Neural cell (in vitro differentiated cells): ENCODE measurements around the gene APOBR. TPM values are rescaled to one million over a fixed set of nuclear protein-coding genes. Genes with fewer than 3 reads are reported as not detected.

ENCODE experiments used
- H2AFZ ChIP-seq: fragments of 200-600, 300-800 bp; sonication (generic), shearing (Covaris generic); 2 replicates; pipeline ENCODE4 v1.6.0; 2014; ENCODE audit warnings: low read depth, mild to moderate bottlenecking, antibody characterized with exemption, low read length, moderate library complexity
- H3F3A ChIP-seq: fragments of 200-600 bp; shearing (Covaris generic); 2 replicates; pipeline ENCODE4 v1.6.1; 2016; ENCODE audit warnings: mild to moderate bottlenecking, moderate library complexity, mixed read lengths, antibody characterized with exemption, low read length; ENCODE audit not compliant: insufficient read depth, poor library complexity, severe bottlenecking
- H3K27ac ChIP-seq: fragments of 200-600, 300-800 bp; sonication (generic), shearing (Covaris generic); 2 replicates; pipeline ENCODE4 v1.5.1; 2014; ENCODE audit warnings: mild to moderate bottlenecking, low read length, moderate library complexity
- H3K27me3 ChIP-seq: fragments of 300-800, 200-600 bp; sonication (generic), shearing (Covaris generic); 2 replicates; pipeline ENCODE4 v1.6.0; 2014; ENCODE audit warnings: mild to moderate bottlenecking, low read depth, low read length, moderate library complexity; ENCODE audit not compliant: insufficient read depth
- H3K36me3 ChIP-seq: fragments of 300-800, 200-600 bp; sonication (generic), shearing (Covaris generic); 2 replicates; pipeline ENCODE4 v1.5.1; 2014; ENCODE audit warnings: mild to moderate bottlenecking, antibody characterized with exemption, low read length, moderate library complexity; ENCODE audit not compliant: insufficient read depth
- H3K4me2 ChIP-seq: fragments of 300-800, 200-600 bp; sonication (generic), shearing (Covaris generic); 2 replicates; pipeline ENCODE4 v1.6.0; 2014; ENCODE audit warnings: mild to moderate bottlenecking, low read length
- H3K4me3 ChIP-seq: fragments of 300-800, 200-600 bp; sonication (generic), shearing (Covaris generic); 2 replicates; pipeline ENCODE4 v1.5.1; 2014; ENCODE audit warnings: mild to moderate bottlenecking, low read length, moderate library complexity
- H3K79me2 ChIP-seq: fragments of 200-600 bp; shearing (Covaris generic); replicated peaks from 2 replicates; pipeline ENCODE4 v1.6.0; 2014; ENCODE audit warnings: mild to moderate bottlenecking, low read length, moderate library complexity; ENCODE audit not compliant: insufficient read depth
- H3K9ac ChIP-seq: fragments of 300-800, 200-600 bp; sonication (generic), shearing (Covaris generic); 2 replicates; pipeline ENCODE4 v1.6.1; 2016; ENCODE audit warnings: mild to moderate bottlenecking, low read length, mixed read lengths
- H3K9me2 ChIP-seq: fragments of 200-600 bp; shearing (Covaris generic); 2 replicates; pipeline ENCODE4 v1.6.1; 2016; ENCODE audit warnings: mild to moderate bottlenecking, low read length, mixed read lengths; ENCODE audit not compliant: insufficient read depth
- H3K9me3 ChIP-seq: fragments of 200-600, 300-800 bp; sonication (generic), shearing (Covaris generic); 2 replicates; pipeline ENCODE4 v1.6.1; 2016; ENCODE audit warnings: mild to moderate bottlenecking, mixed run types, low read length, moderate library complexity, mixed read lengths
- H4K20me1 ChIP-seq: fragments of 200-600 bp; shearing (Covaris generic); 2 replicates; pipeline ENCODE4 v1.6.1; 2016; ENCODE audit warnings: mild to moderate bottlenecking, mixed run types; ENCODE audit not compliant: insufficient read depth
- EP300 ChIP-seq: fragments of 450-650 bp; conservative IDR thresholded peaks from 2 replicates; pipeline ENCODE4 v1.6.1; 2014; ENCODE audit warnings: antibody characterized with exemption, mild to moderate bottlenecking, moderate library complexity; ENCODE audit not compliant: poor library complexity, severe bottlenecking
- EZH2 ChIP-seq: fragments of 200-600, 300-800 bp; shearing (Covaris generic), sonication (generic); IDR thresholded peaks from 2 replicates; pipeline ENCODE4 v1.6.1; 2014; ENCODE audit warnings: antibody characterized with exemption, low read length, borderline replicate concordance, mild to moderate bottlenecking; ENCODE audit not compliant: insufficient read depth, poor library complexity, severe bottlenecking
- MXI1 ChIP-seq: fragments of 450-650 bp; conservative IDR thresholded peaks from 2 replicates; pipeline ENCODE4 v1.6.1; 2014; ENCODE audit warnings: antibody characterized with exemption, mild to moderate bottlenecking; ENCODE audit not compliant: poor library complexity, severe bottlenecking
- POLR2AphosphoS5 ChIP-seq: IDR thresholded peaks from 2 replicates; pipeline ENCODE4 v1.6.1; 2012
- RAD21 ChIP-seq: fragments of 450-650 bp; conservative IDR thresholded peaks from 2 replicates; pipeline ENCODE4 v1.6.1; 2014; ENCODE audit warnings: antibody characterized with exemption, mild to moderate bottlenecking, moderate library complexity
- SMC3 ChIP-seq: fragments of 450-650 bp; conservative IDR thresholded peaks from 2 replicates; pipeline ENCODE4 v1.6.1; 2014; ENCODE audit warnings: antibody characterized with exemption, mild to moderate bottlenecking, moderate library complexity; ENCODE audit not compliant: poor library complexity
- TAF1 ChIP-seq: IDR thresholded peaks from 2 replicates; pipeline ENCODE4 v1.6.1; 2012; ENCODE audit warnings: low read depth
- polyA plus RNA-seq: library from polyadenylated mRNA; depleted of rRNA; stranded (reverse); fragments of >200 nt; gene quantifications from 2 replicates; pipeline ENCODE4 v1.2.3, GENCODE V29; 2014
- TF ChIP-seq, protein P1 (sequence below): IDR thresholded peaks from 2 replicates; pipeline ENCODE4 v1.6.1; 2012; ENCODE audit warnings: borderline replicate concordance
- TF ChIP-seq, protein P2 (sequence below): fragments of 450-650 bp; IDR thresholded peaks from 2 replicates; pipeline ENCODE4 v1.5.1; 2014; ENCODE audit warnings: antibody characterized with exemption, mild to moderate bottlenecking, moderate library complexity; ENCODE audit not compliant: poor library complexity, severe bottlenecking

Gene APOBR
- polyA plus RNA-seq, 1 donor from 2014 or later = not detected

DNA sequence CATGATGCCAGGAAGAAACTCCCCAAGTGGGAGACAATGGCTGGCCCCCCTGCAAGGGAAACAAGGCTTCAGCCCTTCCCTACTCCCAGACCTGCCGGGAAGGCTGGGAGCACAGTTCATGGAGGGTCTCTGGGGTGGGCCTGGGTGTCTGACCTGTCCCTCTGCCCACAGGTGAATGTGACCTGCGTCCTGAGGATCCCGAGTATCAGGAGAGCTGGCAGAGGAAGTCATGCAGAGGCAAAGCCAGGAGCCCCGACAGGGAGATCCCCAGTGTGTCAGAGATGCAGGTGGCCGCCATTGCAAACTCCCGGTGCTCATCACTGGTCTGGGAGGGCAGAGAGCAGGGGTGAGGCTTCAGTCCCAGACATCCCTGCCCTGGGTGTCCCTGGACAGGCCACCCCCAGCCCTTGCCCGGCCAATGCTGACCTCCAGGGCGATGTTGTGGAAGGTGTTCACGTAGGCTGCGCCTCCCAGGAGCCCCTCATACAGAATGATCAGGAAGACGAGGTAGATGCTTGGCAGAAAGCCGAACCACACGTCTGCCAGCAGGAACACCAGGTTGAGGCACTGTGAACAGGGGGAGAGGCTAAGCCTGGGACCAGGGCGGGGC, 17.0 kb upstream of the APOBR start:
- H3K36me3 ChIP-seq = no peaks in the 10 kb centered on the region

DNA sequence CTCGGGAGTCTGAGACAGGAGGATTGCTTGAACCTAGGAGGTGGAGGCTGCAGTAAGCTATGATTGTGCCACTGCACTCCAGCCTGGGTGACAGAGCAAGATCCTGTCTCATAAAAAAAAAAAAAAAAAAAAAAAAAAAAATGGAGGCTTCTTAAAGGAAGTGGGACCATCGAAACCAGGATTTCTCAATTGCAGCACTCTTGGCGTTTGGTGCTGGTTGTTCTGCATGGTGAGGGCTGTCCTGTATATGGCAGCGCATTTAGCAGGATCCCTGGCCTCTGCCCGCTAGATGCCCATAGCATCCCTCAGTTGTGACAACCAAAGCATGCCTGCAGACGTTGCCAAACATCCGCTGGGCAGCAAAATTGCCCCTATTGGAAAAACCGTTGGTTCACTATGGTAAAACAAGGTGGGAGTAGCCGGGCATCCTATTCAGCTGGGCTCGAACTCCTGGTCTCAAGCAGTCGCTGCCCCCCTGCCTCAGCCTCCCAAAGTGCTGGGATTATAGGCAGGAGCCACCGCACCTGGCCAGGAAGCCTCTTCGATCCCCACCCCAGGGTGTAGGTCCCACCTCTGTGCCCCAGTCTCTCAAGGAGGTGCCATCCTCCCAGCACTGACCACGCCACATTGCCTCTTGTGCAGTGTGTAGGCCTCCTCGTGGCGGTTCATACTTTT, 15.8 kb upstream of the APOBR start:
- Histone ChIP-seq H3K36me3 (no peaks in the 10 kb centered on the region), H2AFZ (no peak overlapping the region), H3K27ac (no peak overlapping the region), H3K9me3 (no peaks in the 10 kb centered on the region), H3K4me3 (no peak overlapping the region), H3K4me2 (no peak overlapping the region), H3K79me2 (no peaks in the 10 kb centered on the region), H3K27me3 (no peaks in the 10 kb centered on the region), H3K9me2 (no peaks in the 10 kb centered on the region), H4K20me1 (no peaks in the 10 kb centered on the region), H3K9ac (no peak overlapping the region), H3F3A (no peaks in the 10 kb centered on the region)
- no peak for TF ChIP-seq RAD21

More for the DNA sequence above, 17.0 kb upstream of the APOBR start:
- Histone ChIP-seq H3K4me3 (no peak overlapping the region), H4K20me1 (no peaks in the 10 kb centered on the region), H3K9ac (no peak overlapping the region), H3K27me3 (no peaks in the 10 kb centered on the region), H3F3A (no peaks in the 10 kb centered on the region), H3K27ac (no peak overlapping the region), H3K4me2 (no peak overlapping the region), H3K79me2 (no peaks in the 10 kb centered on the region), H3K9me2 (no peaks in the 10 kb centered on the region), H3K9me3 (no peaks in the 10 kb centered on the region), H2AFZ (no peak overlapping the region)
- TF ChIP-seq EP300 = no peak
- TF ChIP-seq MXI1 = no peak
- no peak for TF ChIP-seq EZH2
- TF ChIP-seq POLR2AphosphoS5 = no peak
- TF ChIP-seq SMC3 = no peak
- TF ChIP-seq TAF1 = no peak
- TF ChIP-seq, protein P1, sequence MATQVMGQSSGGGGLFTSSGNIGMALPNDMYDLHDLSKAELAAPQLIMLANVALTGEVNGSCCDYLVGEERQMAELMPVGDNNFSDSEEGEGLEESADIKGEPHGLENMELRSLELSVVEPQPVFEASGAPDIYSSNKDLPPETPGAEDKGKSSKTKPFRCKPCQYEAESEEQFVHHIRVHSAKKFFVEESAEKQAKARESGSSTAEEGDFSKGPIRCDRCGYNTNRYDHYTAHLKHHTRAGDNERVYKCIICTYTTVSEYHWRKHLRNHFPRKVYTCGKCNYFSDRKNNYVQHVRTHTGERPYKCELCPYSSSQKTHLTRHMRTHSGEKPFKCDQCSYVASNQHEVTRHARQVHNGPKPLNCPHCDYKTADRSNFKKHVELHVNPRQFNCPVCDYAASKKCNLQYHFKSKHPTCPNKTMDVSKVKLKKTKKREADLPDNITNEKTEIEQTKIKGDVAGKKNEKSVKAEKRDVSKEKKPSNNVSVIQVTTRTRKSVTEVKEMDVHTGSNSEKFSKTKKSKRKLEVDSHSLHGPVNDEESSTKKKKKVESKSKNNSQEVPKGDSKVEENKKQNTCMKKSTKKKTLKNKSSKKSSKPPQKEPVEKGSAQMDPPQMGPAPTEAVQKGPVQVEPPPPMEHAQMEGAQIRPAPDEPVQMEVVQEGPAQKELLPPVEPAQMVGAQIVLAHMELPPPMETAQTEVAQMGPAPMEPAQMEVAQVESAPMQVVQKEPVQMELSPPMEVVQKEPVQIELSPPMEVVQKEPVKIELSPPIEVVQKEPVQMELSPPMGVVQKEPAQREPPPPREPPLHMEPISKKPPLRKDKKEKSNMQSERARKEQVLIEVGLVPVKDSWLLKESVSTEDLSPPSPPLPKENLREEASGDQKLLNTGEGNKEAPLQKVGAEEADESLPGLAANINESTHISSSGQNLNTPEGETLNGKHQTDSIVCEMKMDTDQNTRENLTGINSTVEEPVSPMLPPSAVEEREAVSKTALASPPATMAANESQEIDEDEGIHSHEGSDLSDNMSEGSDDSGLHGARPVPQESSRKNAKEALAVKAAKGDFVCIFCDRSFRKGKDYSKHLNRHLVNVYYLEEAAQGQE = no peak
- TF ChIP-seq, protein P2, sequence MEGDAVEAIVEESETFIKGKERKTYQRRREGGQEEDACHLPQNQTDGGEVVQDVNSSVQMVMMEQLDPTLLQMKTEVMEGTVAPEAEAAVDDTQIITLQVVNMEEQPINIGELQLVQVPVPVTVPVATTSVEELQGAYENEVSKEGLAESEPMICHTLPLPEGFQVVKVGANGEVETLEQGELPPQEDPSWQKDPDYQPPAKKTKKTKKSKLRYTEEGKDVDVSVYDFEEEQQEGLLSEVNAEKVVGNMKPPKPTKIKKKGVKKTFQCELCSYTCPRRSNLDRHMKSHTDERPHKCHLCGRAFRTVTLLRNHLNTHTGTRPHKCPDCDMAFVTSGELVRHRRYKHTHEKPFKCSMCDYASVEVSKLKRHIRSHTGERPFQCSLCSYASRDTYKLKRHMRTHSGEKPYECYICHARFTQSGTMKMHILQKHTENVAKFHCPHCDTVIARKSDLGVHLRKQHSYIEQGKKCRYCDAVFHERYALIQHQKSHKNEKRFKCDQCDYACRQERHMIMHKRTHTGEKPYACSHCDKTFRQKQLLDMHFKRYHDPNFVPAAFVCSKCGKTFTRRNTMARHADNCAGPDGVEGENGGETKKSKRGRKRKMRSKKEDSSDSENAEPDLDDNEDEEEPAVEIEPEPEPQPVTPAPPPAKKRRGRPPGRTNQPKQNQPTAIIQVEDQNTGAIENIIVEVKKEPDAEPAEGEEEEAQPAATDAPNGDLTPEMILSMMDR = no peak
- TF ChIP-seq RAD21 = no peak
